Keratinocyte (primary cell): Measurements from ENCODE around the gene RBM4.

Experiments
- EZH2 ChIP-seq: IDR thresholded peaks from one replicate; pipeline ENCODE4 v1.6.1; 2012; ENCODE audit warnings: inconsistent platforms, mild to moderate bottlenecking, low read length, moderate library complexity
- TF ChIP-seq, protein P1 (sequence below), 3 experiments: IDR thresholded peaks in 1 of 3; conservative IDR thresholded peaks in 1 of 3; optimal IDR thresholded peaks in 1 of 3; 2 replicates in 2 of 3; 3 replicates in 1 of 3; pipeline versions ENCODE3 to v1.5.1; 2011; ENCODE audit warnings: low read length in 3 of 3, mild to moderate bottlenecking in 3 of 3, moderate library complexity in 2 of 3, control low read depth in 1 of 3, inconsistent platforms in 1 of 3; ENCODE audit not compliant: insufficient read depth in 2 of 3; ENCODE audit errors: extremely low read depth in 1 of 3

DNA sequence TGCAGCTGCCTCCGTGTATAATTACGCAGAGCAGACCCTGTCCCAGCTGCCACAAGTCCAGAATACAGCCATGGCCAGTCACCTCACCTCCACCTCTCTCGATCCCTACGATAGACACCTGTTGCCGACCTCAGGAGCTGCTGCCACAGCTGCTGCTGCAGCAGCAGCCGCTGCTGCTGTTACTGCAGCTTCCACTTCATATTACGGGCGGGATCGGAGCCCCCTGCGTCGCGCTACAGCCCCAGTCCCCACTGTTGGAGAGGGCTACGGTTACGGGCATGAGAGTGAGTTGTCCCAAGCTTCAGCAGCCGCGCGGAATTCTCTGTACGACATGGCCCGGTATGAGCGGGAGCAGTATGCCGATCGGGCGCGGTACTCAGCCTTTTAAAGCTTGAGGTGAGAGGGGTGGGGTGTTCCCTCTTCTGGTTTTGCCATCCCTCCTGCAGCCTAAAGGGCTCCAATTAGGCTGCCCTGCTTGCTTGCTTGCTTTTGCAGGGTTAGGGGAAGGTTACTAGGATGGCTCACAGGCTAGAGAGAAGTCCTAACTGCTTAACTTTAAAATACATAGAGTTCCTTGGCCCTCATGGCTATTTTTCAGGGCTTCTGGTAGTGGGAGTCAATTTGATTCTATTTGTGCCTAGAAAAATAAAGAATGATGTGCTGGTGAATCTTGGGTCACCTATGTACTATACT lies 5.4 kb downstream of the RBM4 start:
- TF ChIP-seq, protein P1, sequence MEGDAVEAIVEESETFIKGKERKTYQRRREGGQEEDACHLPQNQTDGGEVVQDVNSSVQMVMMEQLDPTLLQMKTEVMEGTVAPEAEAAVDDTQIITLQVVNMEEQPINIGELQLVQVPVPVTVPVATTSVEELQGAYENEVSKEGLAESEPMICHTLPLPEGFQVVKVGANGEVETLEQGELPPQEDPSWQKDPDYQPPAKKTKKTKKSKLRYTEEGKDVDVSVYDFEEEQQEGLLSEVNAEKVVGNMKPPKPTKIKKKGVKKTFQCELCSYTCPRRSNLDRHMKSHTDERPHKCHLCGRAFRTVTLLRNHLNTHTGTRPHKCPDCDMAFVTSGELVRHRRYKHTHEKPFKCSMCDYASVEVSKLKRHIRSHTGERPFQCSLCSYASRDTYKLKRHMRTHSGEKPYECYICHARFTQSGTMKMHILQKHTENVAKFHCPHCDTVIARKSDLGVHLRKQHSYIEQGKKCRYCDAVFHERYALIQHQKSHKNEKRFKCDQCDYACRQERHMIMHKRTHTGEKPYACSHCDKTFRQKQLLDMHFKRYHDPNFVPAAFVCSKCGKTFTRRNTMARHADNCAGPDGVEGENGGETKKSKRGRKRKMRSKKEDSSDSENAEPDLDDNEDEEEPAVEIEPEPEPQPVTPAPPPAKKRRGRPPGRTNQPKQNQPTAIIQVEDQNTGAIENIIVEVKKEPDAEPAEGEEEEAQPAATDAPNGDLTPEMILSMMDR (optimal IDR thresholded peaks at IDR 0.05 in 1 of 3, IDR thresholded peaks at IDR 0.05 in 1 of 3, conservative IDR thresholded peaks at IDR 0.05 in 1 of 3; ENCODE audit: extremely low read depth in 1 of 3, insufficient read depth in 2 of 3, low read length in 3 of 3), result no peak
- TF ChIP-seq EZH2, result no peak
